Sciatic nerve (tissue), 2 donors: Measurements from ENCODE around the gene GFM2. TPM values are rescaled to one million over a fixed set of nuclear protein-coding genes. Genes with fewer than 3 reads are reported as not detected.
"Not testable (repeated sequence)": the region's sequence is repeated elsewhere in the genome, so short reads cannot be mapped to it uniquely, and the experiment has no call there.

Source experiments
- ATAC-seq: fragments of 200-7000 bp; cut with Tn5 transposase; one replicate; pipeline ENCODE4 v1.9.1; 2020; ENCODE audit warnings: mild to moderate bottlenecking, moderate library complexity
- DNase-seq: peaks from one replicate; pipeline ENCODE4 v3.0.0-alpha.2; 2020; ENCODE audit warnings: low spot score
- intact Hi-C: fragments of 100-400 bp; cut with DNase I; formaldehyde crosslinking; loops from one replicate; pipeline ENCODE4 v1.14.2; 2022
- total RNA-seq: library from RNA; stranded (reverse); fragmentation: NEBNext Ultra II Directional; extraction: Animal tissue kit (Norgen Biotek cat#: 25700); gene quantifications from one replicate; pipeline ENCODE4 v1.2.1, GENCODE V29; 2021
- donor health status: DM: no; HTN: no; CAD: no.
- donor health status: DM: no; HTN: no; CAD: no.

GFM2 gene
- total RNA-seq, 1 donor from 2014 or later: 21.1 TPM

GRCh38 chr5:74736759-74737158, 30.2 kb downstream of the GFM2 start:
- intact Hi-C loops: no loop called here
- DNase-seq (no peak), ATAC-seq (no peak)

GRCh38 chr5:74725331-74725730, 41.6 kb downstream of the GFM2 start:
- intact Hi-C loops: no loop called here
- DNase-seq (no peak), ATAC-seq (no peak)

GRCh38 chr5:74722271-74722670, 44.6 kb downstream of the GFM2 start:
- intact Hi-C loops: no loop called here
- ATAC-seq: no peak
- DNase-seq: no peak

- intact Hi-C loops: no loop called here
- DNase-seq: no peak
- ATAC-seq: no peak
Measured at GRCh38 chr5:74717596-74717995, 49.3 kb downstream of the GFM2 start.

- intact Hi-C loops: no loop called here
- ATAC-seq: no peak
- no peak for DNase-seq
Measured at GRCh38 chr5:74693191-74693590, 73.7 kb downstream of the GFM2 start.

GRCh38 chr5:74686962-74687751, 79.8 kb downstream of the GFM2 start:
- no peak for ATAC-seq
- intact Hi-C loops: no loop called here
- no peak for DNase-seq

GRCh38 chr5:74685979-74686631, 80.8 kb downstream of the GFM2 start:
- intact Hi-C loops: no loop called here
- ATAC-seq (peak; percentile 66), DNase-seq (no peak)

- ATAC-seq (peak; percentile 98), DNase-seq (peak; percentile 95)
- intact Hi-C loops: no loop called here
Measured at GRCh38 chr5:74684900-74685851, 81.7 kb downstream of the GFM2 start, which contains the start of gene HEXB. Gene HEXB (plus strand): TSS chr5:74685233. CDS start chr5:74685261, 28 bp downstream.

GRCh38 chr5:74679966-74680365, 87.0 kb downstream of the GFM2 start:
- ATAC-seq: no peak
- DNase-seq: no peak
- intact Hi-C loops: no loop called here

- intact Hi-C loops, ATAC-seq, DNase-seq: not testable (repeated sequence)
Measured at GRCh38 chr5:74679300-74679699, 87.6 kb downstream of the GFM2 start.

- intact Hi-C loops, ATAC-seq, DNase-seq: not testable (repeated sequence)
Measured at GRCh38 chr5:74678123-74678522, 88.8 kb downstream of the GFM2 start.

GRCh38 chr5:74676466-74676865, 90.5 kb downstream of the GFM2 start:
- ATAC-seq, DNase-seq, intact Hi-C loops: not testable (repeated sequence)

- ATAC-seq (peak; percentile 85), DNase-seq (no peak)
- intact Hi-C loops: no loop called here
Measured at GRCh38 chr5:74673011-74673790, 93.7 kb downstream of the GFM2 start.

- DNase-seq (no peak), ATAC-seq (no peak)
Measured at GRCh38 chr5:74672215-74672877, 94.6 kb downstream of the GFM2 start.

More at GRCh38 chr5:74672215-74672877, 94.6 kb downstream of the GFM2 start:
- intact Hi-C loops: no loop called here
